Transverse colon (tissue), 4 donors: ENCODE measurements around the gene RGS11. TPM values are rescaled to one million over a fixed set of nuclear protein-coding genes. Genes with fewer than 3 reads are reported as not detected.

ENCODE experiments used
- DNase-seq: peaks from one replicate; pipeline ENCODE4 v3.0.0-alpha.2; 2019
- H3K27ac ChIP-seq, 4 donors: fragments of 200-600 bp; sonication (generic); 2 replicates each; pipeline ENCODE4 v1.5.1; 2016 to 2018; ENCODE audit warnings: inconsistent platforms in 4 of 4
- H3K27me3 ChIP-seq: fragments of 200-600 bp; sonication (generic); 2 replicates; pipeline ENCODE4 v1.5.1; 2017; ENCODE audit warnings: inconsistent platforms
- H3K36me3 ChIP-seq, 4 donors: fragments of 200-600 bp; sonication (generic); 2 replicates each; pipeline ENCODE4 v1.5.1; 2017 to 2019; ENCODE audit warnings: inconsistent platforms in 4 of 4
- H3K4me1 ChIP-seq, 4 donors: fragments of 200-600 bp; sonication (generic); 2 replicates each; pipeline ENCODE4 v1.5.1; 2017 to 2020; ENCODE audit warnings: inconsistent platforms in 4 of 4
- H3K4me3 ChIP-seq, 4 donors: fragments of 200-600 bp; sonication (generic); 1 replicate in 1 of 4; 2 replicates in 3 of 4; pipeline versions ENCODE4 v1.5.1 to v1.6.1; 2017 to 2019; ENCODE audit warnings: inconsistent platforms in 4 of 4
- H3K9me3 ChIP-seq, 2 donors: fragments of 200-600 bp; sonication (generic); 2 replicates each; pipeline ENCODE4 v1.5.1; 2017 to 2019; ENCODE audit warnings: inconsistent platforms in 2 of 2
- CTCF ChIP-seq, 5 experiments: fragments of 200-600 bp in 3 of 5; fragments of 450-650 bp in 2 of 5; sonication (generic) in 3 of 5; IDR thresholded peaks; 1 replicate in 2 of 5; 2 replicates in 3 of 5; pipeline ENCODE4 v1.5.1; 2016 to 2017; ENCODE audit warnings: antibody characterized with exemption in 5 of 5, inconsistent platforms in 3 of 5, mild to moderate bottlenecking in 2 of 5, moderate library complexity in 1 of 5
- EP300 ChIP-seq: sonication (generic); formaldehyde crosslinking; IDR thresholded peaks from one replicate; pipeline ENCODE4 v1.6.1; 2017; ENCODE audit warnings: antibody characterized with exemption, low read depth
- POLR2A ChIP-seq: fragments of 450-650 bp; IDR thresholded peaks from one replicate; pipeline ENCODE4 v1.6.1; 2016; ENCODE audit warnings: antibody characterized with exemption, mild to moderate bottlenecking, moderate library complexity
- POLR2AphosphoS5 ChIP-seq, 3 donors: sonication (generic); formaldehyde crosslinking; IDR thresholded peaks; one replicate each; pipeline ENCODE4 v1.6.1; 2016; ENCODE audit warnings: antibody characterized with exemption in 3 of 3
- WGBS, 2 donors: methylation state at CpG; one replicate each; pipeline ENCODE4 v1.1.5; 2018; ENCODE audit warnings: low coverage in 1 of 2; 5-methylcytosine and 5-hydroxymethylcytosine counted together
- in situ Hi-C, 4 donors: fragments of 200-750 bp; cut with MboI; loops; one replicate each; pipeline versions ENCODE4 v1.15.0 to v1.15.1; 2017; ENCODE audit warnings: low sequenced_read_pairs in 3 of 4, low pct_ligation_motif_present in 1 of 4, low pct_unique_long_range_greater_than_20kb in 1 of 4
- intact Hi-C: fragments of 100-400 bp; cut with DNase I; formaldehyde crosslinking; loops from one replicate; pipeline ENCODE4 v1.15.1; 2023; ENCODE audit warnings: low total_unique reads
- total RNA-seq, 4 donors: library from RNA; depleted of rRNA; stranded (reverse); fragments of >200 nt; gene quantifications; one replicate each; pipeline ENCODE4 v1.1.0, GENCODE V29; 2016

Gene RGS11
- total RNA-seq, 4 donors from 2014 or later: 2.0 to 24.3 (median 6.7) TPM

- H3K27ac ChIP-seq: no peak overlapping the region
- 50 to 54% methylated on average over 2 to 22 of the region's 30 CpGs for WGBS, 2 donors
- H3K36me3 ChIP-seq: no peaks in the 10 kb centered on the region
- peak; percentile 69 for DNase-seq
- TF ChIP-seq POLR2A (no peak), EP300 (no peak), CTCF (IDR thresholded peaks at IDR 0.05) (no peak), POLR2AphosphoS5 (IDR thresholded peaks at IDR 0.05) (no peak)
- H3K9me3 ChIP-seq: no peaks in the 10 kb centered on the region
- no peak overlapping the region for H3K4me3 ChIP-seq
- in situ Hi-C loops (no loop called here), intact Hi-C loops (no loop called here)
- peaks cover 19% of the 10 kb centered on the region for H3K27me3 ChIP-seq
- H3K4me1 ChIP-seq: peaks cover 5 to 20% (median 16%) of the 10 kb centered on the region in 4 donors
Measured at GRCh38 chr16:273547-274421, 2.0 kb downstream of the RGS11 start.

GRCh38 chr16:272633-273546 lies 2.9 kb downstream of the RGS11 start:
- H3K27ac ChIP-seq: no peak overlapping the region
- peaks cover 5 to 24% (median 20%) of the 10 kb centered on the region in 4 donors for H3K4me1 ChIP-seq
- intact Hi-C loops: no loop called here
- H3K36me3 ChIP-seq: no peaks in the 10 kb centered on the region
- no peaks in the 10 kb centered on the region for H3K9me3 ChIP-seq
- peaks cover 15% of the 10 kb centered on the region for H3K27me3 ChIP-seq
- WGBS, 2 donors: 69% methylated on average over 35 of the region's 36 CpGs; no CpG with 5 or more reads in 1 of the 2 donors
- no peak overlapping the region for H3K4me3 ChIP-seq
- TF ChIP-seq POLR2AphosphoS5 (IDR thresholded peaks at IDR 0.05) (no peak), CTCF (IDR thresholded peaks at IDR 0.05) (no peak), EP300 (no peak), POLR2A (no peak)
- no peak for DNase-seq
- in situ Hi-C loops: no loop called here

- Histone ChIP-seq H3K9me3 (no peaks in the 10 kb centered on the region), H3K27ac (no peak overlapping the region), H3K4me1 (peaks cover 5 to 28% (median 20%) of the 10 kb centered on the region in 4 donors), H3K4me3 (no peak overlapping the region), H3K36me3 (no peaks in the 10 kb centered on the region), H3K27me3 (peaks cover 15% of the 10 kb centered on the region)
- no peak for TF ChIP-seq POLR2AphosphoS5 (IDR thresholded peaks at IDR 0.05)
- no peak for TF ChIP-seq POLR2A
- no peak for TF ChIP-seq EP300
- no peak for TF ChIP-seq CTCF (IDR thresholded peaks at IDR 0.05)
- DNase-seq: no peak
- in situ Hi-C loops: no loop called here
- intact Hi-C loops: no loop called here
- 85% methylated on average over 21 of the region's 34 CpGs; no CpG with 5 or more reads in 1 of the 2 donors for WGBS, 2 donors
Measured at GRCh38 chr16:270381-271255, 5.1 kb downstream of the RGS11 start.
